ENCODE measurements around the gene UBL4A. TPM values are rescaled to one million over a fixed set of nuclear protein-coding genes. Genes with fewer than 3 reads are reported as not detected.

UBL4A gene
- total and polyA plus RNA-seq, 2 donors (not counting 3 experiments of a cell fraction or from before 2014, with no cell fraction given) = 25.3 to 31.4 TPM

GRCh38 chrX:154526901-154527675 lies 40.7 kb upstream of the UBL4A start:
- Histone ChIP-seq H2AFZ (ENCODE audit: low read depth, low read length) (no peak overlapping the region), H3K27me3 (ENCODE audit: control insufficient read depth in 2 of 2, insufficient read depth in 2 of 2, low read length in 2 of 2) (no peaks in the 10 kb centered on the region), H3K9me1 (replicated peaks; ENCODE audit: control insufficient read depth, extremely low read depth, insufficient read depth, low read length) (no peaks in the 10 kb centered on the region), H3K27ac (ENCODE audit: insufficient read depth, low read depth, low read length) (peak overlapping the region; percentile 22), H3K79me2 (ENCODE audit: control insufficient read depth, insufficient read depth, low read length) (no peaks in the 10 kb centered on the region), H3K9me3 (replicated peaks; ENCODE audit: control insufficient read depth, insufficient read depth, low read length) (no peaks in the 10 kb centered on the region), H3K36me3 (ENCODE audit: control insufficient read depth in 2 of 2, extremely low read depth in 1 of 2, insufficient read depth in 2 of 2, low read length in 2 of 2) (peaks cover 0 to under 1% of the 10 kb centered on the region in 2 experiments), H3K4me2 (ENCODE audit: insufficient read depth, low read length) (peak overlapping the region; percentile 32), H4K20me1 (replicated peaks; ENCODE audit: control insufficient read depth, extremely low read depth, insufficient read depth, low read length) (no peaks in the 10 kb centered on the region), H3K4me1 (ENCODE audit: control insufficient read depth, extremely low read depth, insufficient read depth, low read length) (peaks cover 4% of the 10 kb centered on the region), H3K9ac (replicated peaks; ENCODE audit: extremely low read depth, insufficient read depth, low read length) (peak overlapping the region; percentile 29), H3K4me3 (replicated peaks in 1 of 3; ENCODE audit: insufficient read depth in 1 of 3, low read depth in 1 of 3, low read length in 3 of 3) (peak overlapping the region in 1 of 3 experiments; percentile 22)
- ChIA-PET POLR2A (interaction anchor here (1.4 kb wide), 1 partner anchor 11 kb away, joined by 6 read pairs; the partner anchor contains the start of gene FAM3A), CTCF (interaction anchor here (0.6 to 1.8 kb wide), 16 partner anchors 10 to 514 kb away, joined by 3 to 21 read pairs (median 4); partner anchors contain the start of genes DNASE1L1, FAM3A, FAM50A and G6PD)
- dilution Hi-C loops (cut with MboI; ENCODE audit: extremely low pct_ligation_motif_present, low sequenced_read_pairs) (no loop called here), intact Hi-C loops (cut with micrococcal nuclease) (loop anchor here (5.0 kb wide), 1 partner anchor 120 kb away; the partner anchor contains the start of gene DNASE1L1)
- DNase-seq (ENCODE audit: low read depth, low spot score) (peak; percentile 71), FAIRE-seq (peak; percentile 98)
- TSS peak; percentile 25 for BruUV-seq (replicated peaks)
- TF ChIP-seq POLR2A (IDR thresholded peaks at IDR 0.05; ENCODE audit: low read depth, low read length) = no peak
- TF ChIP-seq, protein P1, sequence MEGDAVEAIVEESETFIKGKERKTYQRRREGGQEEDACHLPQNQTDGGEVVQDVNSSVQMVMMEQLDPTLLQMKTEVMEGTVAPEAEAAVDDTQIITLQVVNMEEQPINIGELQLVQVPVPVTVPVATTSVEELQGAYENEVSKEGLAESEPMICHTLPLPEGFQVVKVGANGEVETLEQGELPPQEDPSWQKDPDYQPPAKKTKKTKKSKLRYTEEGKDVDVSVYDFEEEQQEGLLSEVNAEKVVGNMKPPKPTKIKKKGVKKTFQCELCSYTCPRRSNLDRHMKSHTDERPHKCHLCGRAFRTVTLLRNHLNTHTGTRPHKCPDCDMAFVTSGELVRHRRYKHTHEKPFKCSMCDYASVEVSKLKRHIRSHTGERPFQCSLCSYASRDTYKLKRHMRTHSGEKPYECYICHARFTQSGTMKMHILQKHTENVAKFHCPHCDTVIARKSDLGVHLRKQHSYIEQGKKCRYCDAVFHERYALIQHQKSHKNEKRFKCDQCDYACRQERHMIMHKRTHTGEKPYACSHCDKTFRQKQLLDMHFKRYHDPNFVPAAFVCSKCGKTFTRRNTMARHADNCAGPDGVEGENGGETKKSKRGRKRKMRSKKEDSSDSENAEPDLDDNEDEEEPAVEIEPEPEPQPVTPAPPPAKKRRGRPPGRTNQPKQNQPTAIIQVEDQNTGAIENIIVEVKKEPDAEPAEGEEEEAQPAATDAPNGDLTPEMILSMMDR (IDR thresholded peaks at IDR 0.05; ENCODE audit: extremely low read depth in 1 of 2, insufficient read depth in 1 of 2, low read depth in 1 of 2, low read length in 2 of 2) = peak; percentile 37 to 43
- TF ChIP-seq MYC (IDR thresholded peaks at IDR 0.05; ENCODE audit: low read depth, low read length) = no peak
